ENCODE results near the gene MED22. TPM values are rescaled to one million over a fixed set of nuclear protein-coding genes. Genes with fewer than 3 reads are reported as not detected.
A peak's percentile ranks its signal among the peaks of the same experiment; 100 is the strongest.

The MED22 gene
- total and polyA plus RNA-seq, 2 of the 8 experiments (the other 6 are each of a cell fraction or from before 2014, with no cell fraction given), result 56.4 to 68.4 TPM

GRCh38 chr9:133347515-133347984 lies 381 bp downstream of the MED22 start:
- Histone ChIP-seq H4K8ac (ENCODE audit: extremely low read depth, insufficient read depth, low read length) (peak overlapping the region; percentile 85), H3K23ac (ENCODE audit: insufficient read length) (no peak overlapping the region), H3K23me2 (ENCODE audit: low read depth, low read length) (peaks cover 9% of the 10 kb centered on the region; the same call in 1 of the 2 replicates), H2BK15ac (ENCODE audit: low read length) (no peak overlapping the region), H2BK12ac (ENCODE audit: low read depth, low read length) (no peak overlapping the region), H3K27me3 (replicated peaks in 1 of 4; ENCODE audit: control insufficient read depth in 3 of 4, extremely low read depth in 1 of 4, insufficient read depth in 3 of 4, low read length in 3 of 4) (no peaks in the 10 kb centered on the region), H4K20me1 (replicated peaks in 1 of 2; ENCODE audit: control insufficient read depth in 1 of 2, insufficient read depth in 2 of 2, low read length in 2 of 2) (peaks cover 14 to 36% of the 10 kb centered on the region in 2 experiments), H2BK120ac (replicated peaks; ENCODE audit: low read depth, low read length) (no peak overlapping the region), H4K91ac (replicated peaks; ENCODE audit: insufficient read length, low read length) (peak overlapping the region; percentile 46), H2AK5ac (ENCODE audit: low read depth, low read length) (no peak overlapping the region), H3K56ac (replicated peaks; ENCODE audit: insufficient read length, low read depth, low read length) (no peak overlapping the region), H2AFZ (ENCODE audit: low read length) (no peak overlapping the region), H3K9ac (replicated peaks in 1 of 4; ENCODE audit: extremely low read depth in 1 of 4, low read depth in 3 of 4, low read length in 3 of 4) (peak overlapping the region; percentile 65 to 99 (median 83)), H3K14ac (ENCODE audit: insufficient read length) (no peak overlapping the region), H3K79me1 (ENCODE audit: low read depth, low read length) (peaks cover 17% of the 10 kb centered on the region), H3K4me2 (ENCODE audit: insufficient read depth in 1 of 2, low read depth in 2 of 2, low read length in 2 of 2) (peak overlapping the region; percentile 79 to 97), H2BK5ac (ENCODE audit: low read depth, low read length) (peak overlapping the region; percentile 100; the same call in 1 of the 2 replicates), H3K4ac (replicated peaks; ENCODE audit: insufficient read length, low read depth, low read length) (no peak overlapping the region), H3K9me3 (ENCODE audit: insufficient read depth in 2 of 2, low read depth in 1 of 2, low read length in 1 of 2) (no peaks in the 10 kb centered on the region), H4K5ac (ENCODE audit: insufficient read length, low read depth, low read length) (peak overlapping the region; percentile 64), H3K18ac (ENCODE audit: extremely low read depth, low read length) (peak overlapping the region; percentile 65), H3K79me2 (ENCODE audit: control insufficient read depth in 1 of 2, insufficient read depth in 2 of 2, low read length in 2 of 2) (peaks cover 9 to 39% of the 10 kb centered on the region in 2 experiments), H3K4me3 (ENCODE audit: extremely low read depth in 1 of 4, insufficient read depth in 2 of 4, low read depth in 3 of 4, low read length in 4 of 4) (peak overlapping the region; percentile 93 to 100 (median 96)), H3K4me1 (replicated peaks in 1 of 4; ENCODE audit: control insufficient read depth in 3 of 4, insufficient read depth in 4 of 4, low read length in 3 of 4) (peaks cover 0 to 10% (median 7%) of the 10 kb centered on the region in 4 experiments; a peak in 6 of 7 replicates), H3K27ac (ENCODE audit: low read depth, low read length) (peak overlapping the region; percentile 41; the same call in 1 of the 2 replicates), H3K36me3 (ENCODE audit: control insufficient read depth in 2 of 4, insufficient read depth in 4 of 4, low read length in 3 of 4) (peaks cover 37 to 77% (median 66%) of the 10 kb centered on the region in 4 experiments), H2BK20ac (ENCODE audit: low read length) (no peak overlapping the region)
- ChIA-PET POLR2A (ENCODE audit: partially characterized antibody) (interaction anchor here (0.6 to 16.1 kb wide), 38 partner anchors 3 to 499 kb away, joined by 3 to 461 read pairs (median 4); partner anchors contain the start of genes ADAMTS13, CACFD1, MED22 and REXO4), CTCF (ENCODE audit: partially characterized antibody) (interaction anchor here (0.9 to 3.3 kb wide), 3 partner anchors 9 to 161 kb away, joined by 3 to 22 read pairs (median 4); partner anchors contain the start of genes SURF1 and SURF2)
- whole genome bisulfite sequencing, 2 experiments (ENCODE audit: extremely low coverage in 1 of 2, insufficient coverage in 1 of 2, insufficient read length in 1 of 2, insufficient replicate concordance in 2 of 2, low coverage in 1 of 2, low lambda C conversion rate in 2 of 2, missing lambda C conversion rate in 1 of 2), result 1% methylated on average over 12 of the region's 41 CpGs; no CpG with 5 or more reads in 1 of the 2 experiments
- DNase-seq (ENCODE audit: low read depth in 1 of 2, low spot score in 2 of 2), result peak in 1 of 2 experiments; percentile 65
- no peak for FAIRE-seq
- TF ChIP-seq PHF8 (conservative IDR thresholded peaks at IDR 0.05; ENCODE audit: low read depth, low read length) (0 out of 2 replicates have a peak, but pooled peaks have one; percentile 1), CHD2 (IDR thresholded peaks at IDR 0.05; ENCODE audit: low read length) (no peak)

Data from H1 (cell line).